CD4-positive, alpha-beta T cell (primary cell): Measurements from ENCODE around the gene SSH2. TPM values are rescaled to one million over a fixed set of nuclear protein-coding genes. Genes with fewer than 3 reads are reported as not detected.

ENCODE experiments used
- ATAC-seq: fragments of 200-7000 bp; cut with Tn5 transposase; one replicate; pipeline ENCODE4 v1.10.0; 2022; ENCODE audit warnings: mild to moderate bottlenecking; ENCODE audit not compliant: poor library complexity
- CTCF ChIA-PET: fragments of 350-600 bp; sonication (Branson Sonifier 250); formaldehyde crosslinking; loops from one replicate; lab custom pipeline; 2021; ENCODE audit warnings: antibody characterized with exemption, inconsistent platforms; lab: Charles Lee
- POLR2A ChIA-PET: fragments of 350-600 bp; sonication (Branson Sonifier 250); formaldehyde crosslinking; loops from one replicate; lab custom pipeline; 2021; ENCODE audit warnings: antibody characterized with exemption, inconsistent platforms; lab: Charles Lee
- DNase-seq, 14 experiments: peaks; one replicate each; pipeline ENCODE4 v3.0.0-alpha.2; 2013 to 2020; ENCODE audit warnings: mixed read lengths in 2 of 14
- H3K27ac ChIP-seq, 2 donors: one replicate each; pipeline versions ENCODE4 v1.5.1 to v1.7.0; 2013; ENCODE audit warnings: low read length in 2 of 2, low read depth in 1 of 2, mild to moderate bottlenecking in 1 of 2
- H3K27me3 ChIP-seq, 2 experiments: 1 replicate in 1 of 2; 2 replicates in 1 of 2; pipeline versions ENCODE4 v1.6.1 to v1.7.0; 2013; ENCODE audit warnings: low read length in 2 of 2, control low read depth in 1 of 2, mild to moderate bottlenecking in 1 of 2, moderate library complexity in 1 of 2; ENCODE audit not compliant: insufficient read depth in 2 of 2, control insufficient read depth in 1 of 2
- H3K36me3 ChIP-seq: one replicate; pipeline ENCODE4 v1.6.1; 2013; ENCODE audit warnings: low read length, control low read depth; ENCODE audit not compliant: insufficient read depth
- H3K4me1 ChIP-seq: one replicate; pipeline ENCODE4 v1.6.1; 2013; ENCODE audit warnings: low read length, control low read depth; ENCODE audit not compliant: insufficient read depth
- H3K4me3 ChIP-seq: one replicate; pipeline ENCODE4 v1.5.1; 2013; ENCODE audit warnings: mild to moderate bottlenecking, low read length, moderate library complexity
- H3K9me3 ChIP-seq, 2 experiments: 1 replicate in 1 of 2; 2 replicates in 1 of 2; pipeline versions ENCODE4 v1.6.1 to v1.7.0; 2013; ENCODE audit warnings: low read length in 2 of 2, mild to moderate bottlenecking in 2 of 2, control low read depth in 1 of 2, moderate library complexity in 1 of 2; ENCODE audit not compliant: control insufficient read depth in 1 of 2, insufficient read depth in 1 of 2
- H3K27ac Mint-ChIP-seq: one replicate; pipeline ENCODE4 v1.8.0; 2020; ENCODE audit warnings: mixed read lengths
- H3K27me3 Mint-ChIP-seq: one replicate; pipeline ENCODE4 v1.8.0; 2021; ENCODE audit warnings: mixed read lengths
- H3K36me3 Mint-ChIP-seq: one replicate; pipeline ENCODE4 v1.8.0; 2021; ENCODE audit warnings: low read depth, mixed read lengths
- H3K4me1 Mint-ChIP-seq: one replicate; pipeline ENCODE4 v1.8.0; 2021; ENCODE audit warnings: low read depth, mixed read lengths
- H3K4me3 Mint-ChIP-seq: one replicate; pipeline ENCODE4 v1.8.0; 2020; ENCODE audit warnings: mild to moderate bottlenecking, mixed read lengths
- H3K9me3 Mint-ChIP-seq: one replicate; pipeline ENCODE4 v1.8.0; 2020; ENCODE audit warnings: mixed read lengths
- CTCF ChIP-seq: fragments of 200-600 bp; IDR thresholded peaks from one replicate; pipeline ENCODE4 v1.8.0; 2022; ENCODE audit warnings: antibody characterized with exemption, mild to moderate bottlenecking
- intact Hi-C, 2 experiments: fragments of 100-400 bp; cut with DNase I in 1 of 2; cut with micrococcal nuclease in 1 of 2; formaldehyde crosslinking; loops; one replicate each; pipeline versions ENCODE4 v1.15.1 to v1.9.0; 2023 to 2025; cut with DNase I, micrococcal nuclease
- total RNA-seq, 174 experiments: library from RNA in 2 of 174; stranded (reverse) in 2 of 174; gene quantifications; one replicate each; pipeline ENCODE4 v1.2.3 and lab custom pipeline; 2021 to 2026

Gene SSH2
- total RNA-seq, 2 experiments from 2014 or later: 73.4 to 81.5 TPM

GRCh38 chr17:29705386-29705785 is 224.6 kb downstream of the SSH2 start:
- ChIA-PET POLR2A (interaction anchor here (0.6 to 4.8 kb wide), 18 partner anchors 16 to 226 kb away, joined by 3 to 97 read pairs (median 4); partner anchors contain the start of gene SSH2), CTCF (interaction anchor here (1.1 to 3.2 kb wide), 6 partner anchors 13 to 226 kb away, joined by 3 to 16 read pairs (median 9); no protein-coding TSS in a partner anchor)
- no peak for ATAC-seq
- peak overlapping the region; percentile 92 for H3K27ac Mint-ChIP-seq
- H3K36me3 Mint-ChIP-seq: peaks cover 46% of the 10 kb centered on the region
- H3K9me3 Mint-ChIP-seq: no peaks in the 10 kb centered on the region
- Histone ChIP-seq H3K27me3 (no peaks in the 10 kb centered on the region), H3K4me1 (peaks cover 37% of the 10 kb centered on the region), H3K36me3 (peaks cover 27% of the 10 kb centered on the region), H3K27ac (peak overlapping the region; percentile 81 to 91), H3K9me3 (no peaks in the 10 kb centered on the region), H3K4me3 (peak overlapping the region; percentile 46)
- peak overlapping the region; percentile 71 for H3K4me3 Mint-ChIP-seq
- intact Hi-C loops: loop anchor here in 1 of 2 experiments (5.0 kb wide), 1 partner anchor 37 kb away; no protein-coding TSS in a partner anchor
- no peak for TF ChIP-seq CTCF
- peaks cover 61% of the 10 kb centered on the region for H3K4me1 Mint-ChIP-seq
- no peaks in the 10 kb centered on the region for H3K27me3 Mint-ChIP-seq
- peak in 3 of 14 experiments; percentile 43 to 63 (median 50) for DNase-seq

- H3K4me1 ChIP-seq: peaks cover 13% of the 10 kb centered on the region
- no peaks in the 10 kb centered on the region for H3K9me3 ChIP-seq
- Mint-ChIP-seq H3K27ac (peak overlapping the region; percentile 74), H3K27me3 (no peaks in the 10 kb centered on the region), H3K9me3 (no peaks in the 10 kb centered on the region), H3K4me3 (no peak overlapping the region), H3K36me3 (peaks cover 72% of the 10 kb centered on the region), H3K4me1 (peaks cover 31% of the 10 kb centered on the region)
- H3K27me3 ChIP-seq: no peaks in the 10 kb centered on the region
- ChIA-PET POLR2A (interaction anchor here (0.8 to 1.5 kb wide), 6 partner anchors 14 to 62 kb away, joined by 3 to 7 read pairs (median 4); no protein-coding TSS in a partner anchor), CTCF (interaction anchor here (0.7 to 1.8 kb wide), 4 partner anchors 9 to 232 kb away, joined by 3 to 6 read pairs (median 3); no protein-coding TSS in a partner anchor)
- intact Hi-C loops: no loop called here
- H3K4me3 ChIP-seq: no peak overlapping the region
- H3K36me3 ChIP-seq: peaks cover 79% of the 10 kb centered on the region
- no peak for ATAC-seq
- no peak overlapping the region for H3K27ac ChIP-seq
- no peak for DNase-seq
- TF ChIP-seq CTCF: no peak
Observed at GRCh38 chr17:29699283-29699682, 230.7 kb downstream of the SSH2 start.

GRCh38 chr17:29698837-29699236 is 231.2 kb downstream of the SSH2 start:
- Histone ChIP-seq H3K4me3 (no peak overlapping the region), H3K4me1 (peaks cover 11% of the 10 kb centered on the region), H3K36me3 (peaks cover 83% of the 10 kb centered on the region), H3K27ac (no peak overlapping the region), H3K27me3 (no peaks in the 10 kb centered on the region), H3K9me3 (no peaks in the 10 kb centered on the region)
- no peaks in the 10 kb centered on the region for H3K9me3 Mint-ChIP-seq
- no peak overlapping the region for H3K4me3 Mint-ChIP-seq
- H3K27ac Mint-ChIP-seq: peak overlapping the region; percentile 74
- DNase-seq (no peak), ATAC-seq (no peak)
- no peaks in the 10 kb centered on the region for H3K27me3 Mint-ChIP-seq
- ChIA-PET CTCF (interaction anchor here (0.7 to 1.8 kb wide), 4 partner anchors 9 to 233 kb away, joined by 3 to 6 read pairs (median 4); no protein-coding TSS in a partner anchor), POLR2A (interaction anchor here (0.8 to 1.5 kb wide), 6 partner anchors 14 to 62 kb away, joined by 3 to 7 read pairs (median 4); no protein-coding TSS in a partner anchor)
- peaks cover 73% of the 10 kb centered on the region for H3K36me3 Mint-ChIP-seq
- TF ChIP-seq CTCF: no peak
- peaks cover 28% of the 10 kb centered on the region for H3K4me1 Mint-ChIP-seq
- intact Hi-C loops: no loop called here
